GM23338 (cell line): Measurements from ENCODE around the gene FOXO3. TPM values are rescaled to one million over a fixed set of nuclear protein-coding genes. Genes with fewer than 3 reads are reported as not detected.
"Not testable (repeated sequence)": the region's sequence is repeated elsewhere in the genome, so short reads cannot be mapped to it uniquely, and the experiment has no call there.

Experiments used
- ATAC-seq: fragments of 200-7000 bp; cut with Tn5 transposase; 3 replicates; pipeline ENCODE4 v1.9.1; 2020
- DNase-seq: peaks from one replicate; pipeline ENCODE4 v3.0.0-alpha.2; 2015; ENCODE audit warnings: low spot score
- H2AFZ ChIP-seq: fragments of 200-600 bp; sonication (generic); 2 replicates; pipeline ENCODE4 v1.8.0; 2016; ENCODE audit warnings: antibody characterized with exemption, mild to moderate bottlenecking, moderate library complexity
- H3F3A ChIP-seq: fragments of 200-600 bp; sonication (generic); replicated peaks from 2 replicates; pipeline ENCODE4 v1.8.0; 2017; ENCODE audit warnings: antibody characterized with exemption, mixed run types, low read depth
- H3K27ac ChIP-seq: fragments of 200-600 bp; sonication (generic); 2 replicates; pipeline ENCODE4 v1.6.1; 2016; ENCODE audit warnings: low read depth
- H3K27me3 ChIP-seq: fragments of 200-600 bp; sonication (generic); 2 replicates; pipeline ENCODE4 v1.8.0; 2016; ENCODE audit warnings: mild to moderate bottlenecking, mixed run types, moderate library complexity; ENCODE audit not compliant: insufficient read depth
- H3K36me3 ChIP-seq: fragments of 200-600 bp; sonication (generic); 2 replicates; pipeline ENCODE4 v1.8.0; 2016; ENCODE audit warnings: mild to moderate bottlenecking; ENCODE audit not compliant: insufficient read depth
- H3K4me1 ChIP-seq: fragments of 200-600 bp; sonication (generic); 2 replicates; pipeline ENCODE4 v1.8.0; 2016; ENCODE audit warnings: mild to moderate bottlenecking, moderate library complexity; ENCODE audit not compliant: insufficient read depth
- H3K4me2 ChIP-seq: fragments of 200-600 bp; sonication (generic); 2 replicates; pipeline ENCODE4 v1.7.1; 2017; ENCODE audit warnings: mixed run types
- H3K4me3 ChIP-seq: fragments of 200-600 bp; sonication (generic); 2 replicates; pipeline ENCODE4 v1.6.1; 2016; ENCODE audit warnings: mixed run types
- H3K79me2 ChIP-seq: fragments of 200-600 bp; sonication (generic); replicated peaks from 2 replicates; pipeline ENCODE4 v1.8.0; 2017; ENCODE audit warnings: mild to moderate bottlenecking; ENCODE audit not compliant: insufficient read depth
- H3K9me2 ChIP-seq: fragments of 200-600 bp; sonication (generic); 2 replicates; pipeline ENCODE4 v1.8.0; 2017; ENCODE audit not compliant: insufficient read depth
- H4K20me1 ChIP-seq: fragments of 200-600 bp; sonication (generic); replicated peaks from 2 replicates; pipeline ENCODE4 v1.8.0; 2017; ENCODE audit warnings: mild to moderate bottlenecking; ENCODE audit not compliant: insufficient read depth
- H3K27ac Mint-ChIP-seq: 2 replicates; pipeline ENCODE4 v1.8.0; 2020; ENCODE audit warnings: inconsistent platforms, mild to moderate bottlenecking, moderate library complexity, mixed read lengths
- H3K27me3 Mint-ChIP-seq: 3 replicates; pipeline ENCODE4 v1.8.0; 2022; ENCODE audit warnings: low read depth, mild to moderate bottlenecking, moderate library complexity, mixed read lengths, inconsistent platforms; ENCODE audit not compliant: insufficient read depth, poor library complexity
- H3K36me3 Mint-ChIP-seq: 3 replicates; pipeline ENCODE4 v1.8.0; 2021; ENCODE audit warnings: low read depth, mild to moderate bottlenecking, inconsistent platforms, moderate library complexity, mixed read lengths
- H3K4me1 Mint-ChIP-seq: 3 replicates; pipeline ENCODE4 v1.8.0; 2020; ENCODE audit warnings: mild to moderate bottlenecking, inconsistent platforms, mixed read lengths
- H3K4me3 Mint-ChIP-seq: 3 replicates; pipeline ENCODE4 v1.8.0; 2021; ENCODE audit warnings: moderate library complexity, mild to moderate bottlenecking, inconsistent platforms, mixed read lengths
- H3K9me3 Mint-ChIP-seq: 3 replicates; pipeline ENCODE4 v1.8.0; 2020; ENCODE audit warnings: moderate library complexity, mild to moderate bottlenecking, inconsistent platforms, mixed read lengths
- polyA plus RNA-seq: library from polyadenylated mRNA; unstranded; fragments of >200 nt; fragmentation: Nextera tagmentation; extraction: Ambion mirVana; gene quantifications from 2 replicates; pipeline ENCODE4 v1.2.1, GENCODE V29; 2016
- total RNA-seq: library from RNA; depleted of rRNA; stranded (reverse); fragments of >200 nt; shearing (Covaris generic); gene quantifications from 2 replicates; pipeline ENCODE4 v1.2.3, GENCODE V29; 2014

The FOXO3 gene
- total and polyA plus RNA-seq, 2 experiments from 2014 or later = 9.8 to 20.2 TPM

GRCh38 chr6:108680314-108680713 lies 119.6 kb downstream of the FOXO3 start:
- not testable (repeated sequence) for H3K9me2 ChIP-seq, H4K20me1 ChIP-seq, H3K27ac ChIP-seq, H3K36me3 ChIP-seq, H3F3A ChIP-seq, DNase-seq, H3K27me3 Mint-ChIP-seq, ATAC-seq, H3K4me2 ChIP-seq, H3K4me3 ChIP-seq, H3K36me3 Mint-ChIP-seq, H3K4me1 ChIP-seq, H3K4me3 Mint-ChIP-seq, H3K9me3 Mint-ChIP-seq, H3K27me3 ChIP-seq, H2AFZ ChIP-seq
- Mint-ChIP-seq H3K4me1 (peaks cover 21% of the 10 kb centered on the region), H3K27ac (0 out of 2 replicates have a peak overlapping the region, but pooled peaks have one; percentile 1)
- peaks cover 18% of the 10 kb centered on the region for H3K79me2 ChIP-seq

GRCh38 chr6:108681721-108682120 lies 121.0 kb downstream of the FOXO3 start:
- not testable (repeated sequence) for H3K4me1 ChIP-seq, H3F3A ChIP-seq, DNase-seq, H3K4me3 Mint-ChIP-seq, H2AFZ ChIP-seq, H3K4me2 ChIP-seq, H3K4me3 ChIP-seq, H3K27me3 Mint-ChIP-seq, ATAC-seq, H3K36me3 ChIP-seq, H3K79me2 ChIP-seq, H4K20me1 ChIP-seq, H3K27ac ChIP-seq, H3K27me3 ChIP-seq, H3K9me2 ChIP-seq, H3K9me3 Mint-ChIP-seq, H3K27ac Mint-ChIP-seq, H3K36me3 Mint-ChIP-seq
- peaks cover 14% of the 10 kb centered on the region for H3K4me1 Mint-ChIP-seq

- H3K27me3 ChIP-seq, H3K9me2 ChIP-seq, H3K27ac ChIP-seq, H3K4me1 ChIP-seq, DNase-seq, H3K4me3 Mint-ChIP-seq, H4K20me1 ChIP-seq, H3K27ac Mint-ChIP-seq, ATAC-seq, H3K4me3 ChIP-seq, H3K27me3 Mint-ChIP-seq, H3F3A ChIP-seq, H3K36me3 ChIP-seq, H3K79me2 ChIP-seq, H3K4me2 ChIP-seq, H3K9me3 Mint-ChIP-seq, H3K36me3 Mint-ChIP-seq, H2AFZ ChIP-seq: not testable (repeated sequence)
- H3K4me1 Mint-ChIP-seq = peaks cover 13% of the 10 kb centered on the region
These were observed 121.8 kb downstream of the FOXO3 start for GRCh38 chr6:108682383-108683119.

GRCh38 chr6:108683976-108684375 lies 123.3 kb downstream of the FOXO3 start:
- H3K9me3 Mint-ChIP-seq, H3K4me3 ChIP-seq, H3F3A ChIP-seq, H3K79me2 ChIP-seq, H3K27me3 ChIP-seq, H3K4me3 Mint-ChIP-seq, H3K4me1 ChIP-seq, H3K36me3 Mint-ChIP-seq, H2AFZ ChIP-seq, DNase-seq, H3K27ac ChIP-seq, H3K9me2 ChIP-seq, H3K27ac Mint-ChIP-seq, H3K27me3 Mint-ChIP-seq, H3K4me2 ChIP-seq, H4K20me1 ChIP-seq, H3K36me3 ChIP-seq, H3K4me1 Mint-ChIP-seq, ATAC-seq: not testable (repeated sequence)
